Measurements from ENCODE around the gene TMEM219. TPM values are rescaled to one million over a fixed set of nuclear protein-coding genes. Genes with fewer than 3 reads are reported as not detected.

Gene TMEM219
- total RNA-seq, 1 donor from 2014 or later = 63.2 TPM

Other genes starting within 250 kb of the TMEM219 start
- 0.63 TPM for gene C16orf54, start 216.1 kb upstream of the TMEM219 start, total RNA-seq
- not detected for gene ZG16, start 183.8 kb upstream of the TMEM219 start, total RNA-seq
- gene KIF22, start 171.3 kb upstream of the TMEM219 start, total RNA-seq = 46.9 TPM
- gene MAZ, start 155.6 kb upstream of the TMEM219 start, total RNA-seq = 77.6 TPM
- 2.1 TPM for gene PRRT2, start 149.9 kb upstream of the TMEM219 start, total RNA-seq
- gene PAGR1, start 145.9 kb upstream of the TMEM219 start, total RNA-seq = 12.9 TPM
- gene MVP, start 141.6 kb upstream of the TMEM219 start, total RNA-seq = 38.6 TPM
- gene CDIPT, start 98.9 kb upstream of the TMEM219 start, total RNA-seq = 68.6 TPM
- 0.38 TPM for gene SEZ6L2, start 62.5 kb upstream of the TMEM219 start, total RNA-seq
- not detected for gene ASPHD1, start 61.6 kb upstream of the TMEM219 start, total RNA-seq
- 9.2 TPM for gene KCTD13, start 35.9 kb upstream of the TMEM219 start, total RNA-seq
- gene TAOK2, start 11.8 kb downstream of the TMEM219 start, total RNA-seq = 34.3 TPM
- 18.8 TPM for gene HIRIP3, start 33.5 kb downstream of the TMEM219 start, total RNA-seq
- gene INO80E, start 34.2 kb downstream of the TMEM219 start, total RNA-seq = 29.0 TPM
- 0.66 TPM for gene DOC2A, start 48.9 kb downstream of the TMEM219 start, total RNA-seq
- gene C16orf92, start 61.1 kb downstream of the TMEM219 start, total RNA-seq = not detected
- gene TLCD3B, start 69.2 kb downstream of the TMEM219 start, total RNA-seq = not detected
- gene ALDOA, start 103.7 kb downstream of the TMEM219 start, total RNA-seq = 3,337 TPM
- gene PPP4C, start 113.9 kb downstream of the TMEM219 start, total RNA-seq = 32.2 TPM
- 1.0 TPM for gene TBX6, start 129.8 kb downstream of the TMEM219 start, total RNA-seq
- 54.4 TPM for gene YPEL3, start 134.1 kb downstream of the TMEM219 start, total RNA-seq
- gene GDPD3, start 151.5 kb downstream of the TMEM219 start, total RNA-seq = 2.3 TPM
- gene MAPK3, start 161.1 kb downstream of the TMEM219 start, total RNA-seq = 47.6 TPM
- gene CORO1A, start 221.5 kb downstream of the TMEM219 start, total RNA-seq = 7.7 TPM
- gene BOLA2B, start 231.6 kb downstream of the TMEM219 start, total RNA-seq = 54.6 TPM
- 7.5 TPM for gene SLX1A, start 231.8 kb downstream of the TMEM219 start, total RNA-seq
- 9.9 TPM for gene SULT1A3, start 237.2 kb downstream of the TMEM219 start, total RNA-seq

Measured in left ventricle myocardium inferior (tissue), 1 donor.